Nephron (organoid): ENCODE data around the gene ZNF112.
"Not testable (repeated sequence)": the region's sequence is repeated elsewhere in the genome, so short reads cannot be mapped to it uniquely, and the experiment has no call there.

ENCODE experiments used
- H3K27ac Mint-ChIP-seq, 3 experiments: 2 replicates each; pipeline ENCODE4 v1.8.0; 2020; ENCODE audit warnings: mixed read lengths in 3 of 3, mild to moderate bottlenecking in 2 of 3, moderate library complexity in 1 of 3
- H3K27me3 Mint-ChIP-seq: 2 replicates; pipeline ENCODE4 v1.8.0; 2021; ENCODE audit warnings: low read depth, mild to moderate bottlenecking, moderate library complexity, mixed read lengths
- H3K36me3 Mint-ChIP-seq: 2 replicates; pipeline ENCODE4 v1.8.0; 2020; ENCODE audit warnings: low read depth, mixed read lengths
- H3K4me1 Mint-ChIP-seq: 2 replicates; pipeline ENCODE4 v1.8.0; 2020; ENCODE audit warnings: mixed read lengths
- H3K4me3 Mint-ChIP-seq, 3 experiments: 2 replicates each; pipeline ENCODE4 v1.8.0; 2020; ENCODE audit warnings: mild to moderate bottlenecking in 3 of 3, mixed read lengths in 3 of 3, moderate library complexity in 2 of 3
- H3K9me3 Mint-ChIP-seq: 2 replicates; pipeline ENCODE4 v1.8.0; 2020; ENCODE audit warnings: mixed read lengths
- TF ChIP-seq, protein P1 (sequence below), 3 experiments: fragments of 200-600 bp; sonication (generic); IDR thresholded peaks; one replicate each; pipeline ENCODE4 v1.5.0; 2021; ENCODE audit warnings: antibody characterized with exemption in 3 of 3; ENCODE audit not compliant: unreplicated experiment in 3 of 3

The ZNF112 gene

GRCh38 chr19:44356383-44357111 is at the start of gene ZNF112:
Gene ZNF112 (minus strand): TSS chr19:44356680. CDS start chr19:44340539, 16,141 bp downstream.
- Mint-ChIP-seq H3K4me1 (peaks cover 13% of the 10 kb centered on the region), H3K36me3 (peaks cover 47% of the 10 kb centered on the region)

DNA sequence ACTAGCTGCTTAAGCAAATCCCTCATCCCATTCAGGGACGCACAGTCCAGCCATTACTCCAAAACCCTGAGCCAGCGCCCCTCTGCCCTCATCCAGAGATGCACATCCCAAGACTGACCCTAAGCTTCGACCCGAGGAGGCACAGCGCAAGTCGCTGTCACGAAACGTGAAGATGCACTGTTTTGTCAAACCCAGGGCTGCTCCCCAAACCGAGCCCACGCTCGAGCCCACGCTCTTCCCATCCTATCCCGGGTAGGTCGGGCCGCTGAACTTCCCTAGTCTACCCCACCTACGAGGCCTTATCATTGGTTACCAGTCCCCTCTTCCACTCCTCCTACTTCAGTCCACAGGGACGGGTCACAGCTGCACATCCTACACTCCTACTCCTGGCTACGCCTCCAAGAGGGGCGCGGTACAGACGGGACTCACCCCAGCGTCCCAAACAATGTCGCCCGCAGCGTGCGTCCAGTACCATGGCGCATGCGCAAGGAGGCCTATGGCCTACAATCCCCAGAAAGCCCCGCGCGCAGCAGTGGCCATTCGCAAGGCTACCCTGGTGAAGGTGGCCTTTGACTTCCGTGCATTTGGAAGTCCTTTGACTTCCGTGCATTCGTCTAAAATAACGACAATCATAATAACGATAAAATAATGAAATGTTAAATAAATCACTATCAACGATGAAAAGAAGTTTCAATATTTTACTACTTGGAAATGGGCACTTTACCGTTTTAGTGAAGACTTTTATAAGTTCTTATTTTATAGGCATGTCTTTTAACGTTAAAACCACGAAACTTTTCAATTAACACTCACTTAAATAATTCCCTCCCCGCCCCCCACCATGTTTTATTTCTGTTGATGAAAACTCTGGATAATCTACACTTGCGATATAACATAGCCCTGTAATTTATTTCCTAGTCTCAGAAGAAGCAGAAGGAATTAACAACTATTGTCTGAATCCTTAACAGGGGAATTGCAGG is 44.9 kb upstream of the ZNF112 start, which contains the start of gene ZNF285:
TSS of gene ZNF285 (minus strand) at position 470 of the 977 bp plus-strand sequence. CDS start 4,395 bp downstream, outside the sequence.
- Mint-ChIP-seq H3K4me3 (peak within 1 kb of the TSS; percentile 92 to 96 (median 95)), H3K4me1 (peaks cover 6% of the 10 kb centered on the region), H3K36me3 (peaks cover 26% of the 10 kb centered on the region), H3K27me3 (no peaks in the 10 kb centered on the region), H3K9me3 (peaks cover 34% of the 10 kb centered on the region), H3K27ac (peak within 1 kb of the TSS; percentile 58 to 71 (median 66))
- TF ChIP-seq, protein P1, sequence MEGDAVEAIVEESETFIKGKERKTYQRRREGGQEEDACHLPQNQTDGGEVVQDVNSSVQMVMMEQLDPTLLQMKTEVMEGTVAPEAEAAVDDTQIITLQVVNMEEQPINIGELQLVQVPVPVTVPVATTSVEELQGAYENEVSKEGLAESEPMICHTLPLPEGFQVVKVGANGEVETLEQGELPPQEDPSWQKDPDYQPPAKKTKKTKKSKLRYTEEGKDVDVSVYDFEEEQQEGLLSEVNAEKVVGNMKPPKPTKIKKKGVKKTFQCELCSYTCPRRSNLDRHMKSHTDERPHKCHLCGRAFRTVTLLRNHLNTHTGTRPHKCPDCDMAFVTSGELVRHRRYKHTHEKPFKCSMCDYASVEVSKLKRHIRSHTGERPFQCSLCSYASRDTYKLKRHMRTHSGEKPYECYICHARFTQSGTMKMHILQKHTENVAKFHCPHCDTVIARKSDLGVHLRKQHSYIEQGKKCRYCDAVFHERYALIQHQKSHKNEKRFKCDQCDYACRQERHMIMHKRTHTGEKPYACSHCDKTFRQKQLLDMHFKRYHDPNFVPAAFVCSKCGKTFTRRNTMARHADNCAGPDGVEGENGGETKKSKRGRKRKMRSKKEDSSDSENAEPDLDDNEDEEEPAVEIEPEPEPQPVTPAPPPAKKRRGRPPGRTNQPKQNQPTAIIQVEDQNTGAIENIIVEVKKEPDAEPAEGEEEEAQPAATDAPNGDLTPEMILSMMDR (IDR thresholded peaks at IDR 0.05; ENCODE audit: unreplicated experiment in 3 of 3): no peak

More at GRCh38 chr19:44356383-44357111, at the start of gene ZNF112:
- TF ChIP-seq, protein P1 (IDR thresholded peaks at IDR 0.05; ENCODE audit: unreplicated experiment in 3 of 3): no peak
- H3K27ac Mint-ChIP-seq: peak within 1 kb of the TSS; percentile 58 to 92 (median 91)
- H3K27me3 Mint-ChIP-seq: peaks cover 3% of the 10 kb centered on the region
- peak within 1 kb of the TSS; percentile 94 to 98 (median 94) for H3K4me3 Mint-ChIP-seq
- H3K9me3 Mint-ChIP-seq: peaks cover 54% of the 10 kb centered on the region

GRCh38 chr19:44389268-44389667 is 32.8 kb upstream of the ZNF112 start:
- H3K9me3 Mint-ChIP-seq: peaks cover 16% of the 10 kb centered on the region
- peaks cover 84% of the 10 kb centered on the region for H3K36me3 Mint-ChIP-seq
- not testable (repeated sequence) for H3K4me1 Mint-ChIP-seq, H3K27me3 Mint-ChIP-seq, H3K4me3 Mint-ChIP-seq, H3K27ac Mint-ChIP-seq

GRCh38 chr19:44374789-44375188 is 18.3 kb upstream of the ZNF112 start:
- TF ChIP-seq, protein P1 (IDR thresholded peaks at IDR 0.05; ENCODE audit: unreplicated experiment in 3 of 3): no peak
- Mint-ChIP-seq H3K4me3 (no peak overlapping the region), H3K27ac (no peak overlapping the region), H3K4me1 (no peaks in the 10 kb centered on the region), H3K36me3 (no peaks in the 10 kb centered on the region), H3K27me3 (no peaks in the 10 kb centered on the region), H3K9me3 (peaks cover 32% of the 10 kb centered on the region)

DNA sequence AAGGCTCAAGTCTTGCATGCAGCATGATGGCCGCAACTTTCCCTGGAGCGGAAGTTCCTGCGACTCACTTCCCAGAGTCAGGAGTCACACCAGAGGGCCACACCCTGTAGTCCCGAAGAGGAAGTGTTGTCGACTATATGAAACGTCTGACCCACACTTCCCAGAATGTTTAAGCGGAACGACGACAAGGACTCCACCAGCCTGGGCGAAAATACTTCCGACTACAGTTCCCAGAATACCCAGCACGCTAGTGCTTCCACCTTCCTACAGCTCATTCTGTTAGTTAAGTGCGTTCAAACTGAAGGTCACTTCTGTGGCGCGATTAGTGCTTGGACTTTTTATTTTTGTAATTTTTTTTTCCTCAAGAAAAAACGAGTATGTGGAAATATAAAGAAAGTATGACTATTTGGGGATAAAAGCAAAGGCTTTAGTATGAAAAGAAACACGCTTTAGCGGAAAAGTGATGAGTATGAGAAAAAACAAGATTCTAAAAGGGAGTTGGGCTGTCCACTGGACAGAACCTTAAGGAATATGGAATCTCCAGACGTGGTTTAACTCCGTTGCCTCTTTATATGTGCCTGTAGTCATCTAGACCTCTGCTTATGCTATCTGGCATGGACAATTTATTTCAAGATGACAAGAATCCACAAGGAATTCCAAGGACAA is 15.5 kb upstream of the ZNF112 start:
- Mint-ChIP-seq H3K36me3 (no peaks in the 10 kb centered on the region), H3K4me1 (no peaks in the 10 kb centered on the region), H3K9me3 (peaks cover 27% of the 10 kb centered on the region), H3K27ac (no peak overlapping the region), H3K4me3 (no peak overlapping the region), H3K27me3 (peaks cover 3% of the 10 kb centered on the region)
- TF ChIP-seq, protein P1 (IDR thresholded peaks at IDR 0.05; ENCODE audit: unreplicated experiment in 3 of 3): no peak
